Daoy (cell line): ENCODE measurements around the gene ZSWIM9. TPM values are rescaled to one million over a fixed set of nuclear protein-coding genes. Genes with fewer than 3 reads are reported as not detected.
"Not testable (repeated sequence)": the region's sequence is repeated elsewhere in the genome, so short reads cannot be mapped to it uniquely, and the experiment has no call there.

Source experiments
- DNase-seq: peaks from one replicate; pipeline ENCODE4 v3.0.0-alpha.2; 2015; ENCODE audit warnings: low read depth
- total RNA-seq: library from RNA; depleted of rRNA; stranded (reverse); fragments of >200 nt; shearing (Covaris generic); gene quantifications from 2 replicates; pipeline ENCODE4 v1.2.3, GENCODE V29; 2014; rRNA removed

The ZSWIM9 gene
- total RNA-seq, 1 experiment from 2014 or later, result 0.86 TPM

- DNase-seq, result no peak
Measured at GRCh38 chr19:48213959-48214358, 43.5 kb downstream of the ZSWIM9 start.

GRCh38 chr19:48216933-48217332, 46.5 kb downstream of the ZSWIM9 start:
- DNase-seq, result no peak

GRCh38 chr19:48218997-48219396, 48.5 kb downstream of the ZSWIM9 start:
- no peak for DNase-seq

GRCh38 chr19:48220784-48221183, 50.3 kb downstream of the ZSWIM9 start:
- not testable (repeated sequence) for DNase-seq

- DNase-seq, result no peak
Measured at GRCh38 chr19:48221628-48222027, 51.1 kb downstream of the ZSWIM9 start.

GRCh38 chr19:48230555-48231129, 60.2 kb downstream of the ZSWIM9 start:
- no peak for DNase-seq

GRCh38 chr19:48237057-48237456, 66.6 kb downstream of the ZSWIM9 start:
- DNase-seq, result no peak

GRCh38 chr19:48239120-48239519, 68.6 kb downstream of the ZSWIM9 start:
- DNase-seq, result no peak

GRCh38 chr19:48239582-48240141, 69.2 kb downstream of the ZSWIM9 start:
- peak; percentile 32 for DNase-seq

GRCh38 chr19:48241771-48242170, 71.3 kb downstream of the ZSWIM9 start:
- not testable (repeated sequence) for DNase-seq

GRCh38 chr19:48244281-48244680, 73.8 kb downstream of the ZSWIM9 start:
- DNase-seq, result peak; percentile 28

GRCh38 chr19:48246101-48246500, 75.6 kb downstream of the ZSWIM9 start:
- no peak for DNase-seq

- DNase-seq, result no peak
Measured at GRCh38 chr19:48247212-48247611, 76.7 kb downstream of the ZSWIM9 start.

Other genes starting within 250 kb of the ZSWIM9 start
- gene BSPH1, start 178.5 kb upstream of the ZSWIM9 start, total RNA-seq, result not detected in 2 replicates
- gene ELSPBP1, start 176.0 kb upstream of the ZSWIM9 start, total RNA-seq, result not detected in 2 replicates
- not detected in 2 replicates for gene CABP5, start 126.6 kb upstream of the ZSWIM9 start, total RNA-seq
- 2.2 and 4.7 TPM in 2 replicates for gene PLA2G4C, start 59.9 kb upstream of the ZSWIM9 start, total RNA-seq
- gene LIG1, start 336 bp upstream of the ZSWIM9 start, total RNA-seq, result 48.5 and 83.8 TPM in 2 replicates
- gene CARD8, start 85.2 kb downstream of the ZSWIM9 start, total RNA-seq, result 13.2 and 14.2 TPM in 2 replicates
- gene ZNF114, start 99.4 kb downstream of the ZSWIM9 start, total RNA-seq, result 0.54 and 1.2 TPM in 2 replicates
- 36.2 and 54.6 TPM in 2 replicates for gene EMP3, start 154.9 kb downstream of the ZSWIM9 start, total RNA-seq
- gene TMEM143, start 193.3 kb downstream of the ZSWIM9 start, total RNA-seq, result 2.5 and 3.8 TPM in 2 replicates
- not detected in 2 replicates for gene SYNGR4, start 193.7 kb downstream of the ZSWIM9 start, total RNA-seq
- gene KDELR1, start 220.9 kb downstream of the ZSWIM9 start, total RNA-seq, result 54.5 and 61.0 TPM in 2 replicates
- gene GRIN2D, start 223.0 kb downstream of the ZSWIM9 start, total RNA-seq, result 0.09 TPM in 1 of 2 replicates, not detected in the other